ENCODE results near the gene NOS1AP. TPM values are rescaled to one million over a fixed set of nuclear protein-coding genes. Genes with fewer than 3 reads are reported as not detected.
"Not testable (repeated sequence)": the region's sequence is repeated elsewhere in the genome, so short reads cannot be mapped to it uniquely, and the experiment has no call there.

Gene NOS1AP
- total RNA-seq, 1 experiment from 2014 or later = 2.4 TPM

- no peak for DNase-seq (ENCODE audit: unreplicated experiment)
- Mint-ChIP-seq H3K27ac (ENCODE audit: low read depth, unreplicated experiment) (no peak overlapping the region), H3K27me3 (ENCODE audit: insufficient read depth, unreplicated experiment) (no peaks in the 10 kb centered on the region), H3K4me1 (ENCODE audit: insufficient read depth, unreplicated experiment) (peaks cover 5% of the 10 kb centered on the region), H3K36me3 (ENCODE audit: insufficient read depth, unreplicated experiment) (no peaks in the 10 kb centered on the region), H3K9me3 (ENCODE audit: unreplicated experiment) (no peaks in the 10 kb centered on the region), H3K4me3 (ENCODE audit: unreplicated experiment) (no peak overlapping the region)
- ChIA-PET POLR2A (no interaction called here), CTCF (no interaction called here)
- BruUV-seq (replicated peaks) = no TSS peak
- no peak for TF ChIP-seq CTCF (IDR thresholded peaks at IDR 0.05; ENCODE audit: unreplicated experiment)
- intact Hi-C loops (cut with micrococcal nuclease) = no loop called here
Measured at GRCh38 chr1:162196387-162196786, 126.9 kb downstream of the NOS1AP start.

- ChIA-PET CTCF (interaction anchor here (0.6 kb wide), 1 partner anchor 80 kb away, joined by 3 read pairs; no protein-coding TSS in a partner anchor), POLR2A (no interaction called here)
- H3K4me3 Mint-ChIP-seq (ENCODE audit: unreplicated experiment) = no peak overlapping the region
- no peak for TF ChIP-seq CTCF (IDR thresholded peaks at IDR 0.05; ENCODE audit: unreplicated experiment)
- BruUV-seq (replicated peaks) = no TSS peak
- peaks cover 5% of the 10 kb centered on the region for H3K4me1 Mint-ChIP-seq (ENCODE audit: insufficient read depth, unreplicated experiment)
- DNase-seq (ENCODE audit: unreplicated experiment) = no peak
- intact Hi-C loops (cut with micrococcal nuclease) = no loop called here
- H3K27ac Mint-ChIP-seq (ENCODE audit: low read depth, unreplicated experiment) = no peak overlapping the region
- H3K9me3 Mint-ChIP-seq (ENCODE audit: unreplicated experiment) = no peaks in the 10 kb centered on the region
- H3K36me3 Mint-ChIP-seq (ENCODE audit: insufficient read depth, unreplicated experiment) = no peaks in the 10 kb centered on the region
- H3K27me3 Mint-ChIP-seq (ENCODE audit: insufficient read depth, unreplicated experiment) = no peaks in the 10 kb centered on the region
Measured at GRCh38 chr1:162197041-162197531, 127.6 kb downstream of the NOS1AP start.

- Mint-ChIP-seq H3K27ac (ENCODE audit: low read depth, unreplicated experiment) (no peak overlapping the region), H3K4me1 (ENCODE audit: insufficient read depth, unreplicated experiment) (peaks cover 5% of the 10 kb centered on the region), H3K9me3 (ENCODE audit: unreplicated experiment) (no peaks in the 10 kb centered on the region), H3K36me3 (ENCODE audit: insufficient read depth, unreplicated experiment) (no peaks in the 10 kb centered on the region), H3K4me3 (ENCODE audit: unreplicated experiment) (no peak overlapping the region), H3K27me3 (ENCODE audit: insufficient read depth, unreplicated experiment) (no peaks in the 10 kb centered on the region)
- POLR2A ChIA-PET = no interaction called here
- BruUV-seq (replicated peaks) = no TSS peak
- intact Hi-C loops (cut with micrococcal nuclease) = no loop called here
- peak; percentile 35 for DNase-seq (ENCODE audit: unreplicated experiment)
- TF ChIP-seq CTCF (IDR thresholded peaks at IDR 0.05; ENCODE audit: unreplicated experiment) = no peak
- CTCF ChIA-PET = interaction anchor here (0.6 kb wide), 1 partner anchor 79 kb away, joined by 3 read pairs; no protein-coding TSS in a partner anchor
Measured at GRCh38 chr1:162197615-162198421, 128.3 kb downstream of the NOS1AP start.

GRCh38 chr1:162200096-162200847 lies 130.8 kb downstream of the NOS1AP start:
- Mint-ChIP-seq H3K27ac (ENCODE audit: low read depth, unreplicated experiment) (no peak overlapping the region), H3K4me3 (ENCODE audit: unreplicated experiment) (no peak overlapping the region), H3K4me1 (ENCODE audit: insufficient read depth, unreplicated experiment) (peaks cover 5% of the 10 kb centered on the region), H3K9me3 (ENCODE audit: unreplicated experiment) (no peaks in the 10 kb centered on the region), H3K36me3 (ENCODE audit: insufficient read depth, unreplicated experiment) (no peaks in the 10 kb centered on the region), H3K27me3 (ENCODE audit: insufficient read depth, unreplicated experiment) (no peaks in the 10 kb centered on the region)
- DNase-seq (ENCODE audit: unreplicated experiment) = no peak
- POLR2A ChIA-PET = no interaction called here
- BruUV-seq (replicated peaks) = no TSS peak
- no peak for TF ChIP-seq CTCF (IDR thresholded peaks at IDR 0.05; ENCODE audit: unreplicated experiment)
- intact Hi-C loops (cut with micrococcal nuclease) = no loop called here
- CTCF ChIA-PET = no interaction called here

GRCh38 chr1:162201062-162201461 lies 131.6 kb downstream of the NOS1AP start:
- POLR2A ChIA-PET = interaction anchor here (0.5 to 0.8 kb wide), 2 partner anchors 42 to 64 kb away, joined by 3 read pairs; no protein-coding TSS in a partner anchor
- H3K9me3 Mint-ChIP-seq (ENCODE audit: unreplicated experiment); H3K36me3 Mint-ChIP-seq (ENCODE audit: insufficient read depth, unreplicated experiment); H3K4me1 Mint-ChIP-seq (ENCODE audit: insufficient read depth, unreplicated experiment); CTCF ChIA-PET; intact Hi-C loops (cut with micrococcal nuclease); H3K27me3 Mint-ChIP-seq (ENCODE audit: insufficient read depth, unreplicated experiment); H3K27ac Mint-ChIP-seq (ENCODE audit: low read depth, unreplicated experiment); BruUV-seq (replicated peaks); DNase-seq (ENCODE audit: unreplicated experiment); H3K4me3 Mint-ChIP-seq (ENCODE audit: unreplicated experiment): not testable (repeated sequence)
